Left lung (tissue), 10 donors: ENCODE measurements around the gene SLC47A2. TPM values are rescaled to one million over a fixed set of nuclear protein-coding genes. Genes with fewer than 3 reads are reported as not detected.
A peak's percentile ranks its signal among the peaks of the same experiment; 100 is the strongest.
"Not testable (repeated sequence)": the region's sequence is repeated elsewhere in the genome, so short reads cannot be mapped to it uniquely, and the experiment has no call there.

ENCODE experiments used
- ATAC-seq: fragments of 200-7000 bp; cut with Tn5 transposase; one replicate; pipeline ENCODE4 v1.9.1; 2020; ENCODE audit warnings: moderate library complexity
- DNase-seq, 4 donors: peaks; one replicate each; pipeline ENCODE4 v3.0.0-alpha.2; 2013 to 2020
- H3K27ac ChIP-seq, 2 donors: fragments of 200-600 bp; sonication (generic) in 1 of 2; one replicate each; pipeline versions ENCODE4 v1.5.0 to v1.8.0; 2020 to 2021
- H3K27me3 ChIP-seq, 2 donors: fragments of 200-600 bp; sonication (generic) in 1 of 2; one replicate each; pipeline versions ENCODE4 v1.5.0 to v1.8.0; 2020 to 2021
- H3K36me3 ChIP-seq, 2 donors: fragments of 200-600 bp; sonication (generic) in 1 of 2; one replicate each; pipeline versions ENCODE4 v1.5.0 to v1.8.0; 2020 to 2021
- H3K4me1 ChIP-seq, 2 donors: fragments of 200-600 bp; one replicate each; pipeline ENCODE4 v1.8.0; 2021
- H3K4me3 ChIP-seq, 2 donors: fragments of 200-600 bp; sonication (generic) in 1 of 2; one replicate each; pipeline versions ENCODE4 v1.5.0 to v1.8.0; 2020 to 2021; ENCODE audit warnings: mild to moderate bottlenecking in 1 of 2
- H3K9me3 ChIP-seq, 2 donors: fragments of 200-600 bp; sonication (generic) in 1 of 2; one replicate each; pipeline versions ENCODE4 v1.5.0 to v1.8.0; 2020 to 2021
- CTCF ChIP-seq, 2 donors: fragments of 200-600 bp; sonication (generic) in 1 of 2; IDR thresholded peaks; one replicate each; pipeline versions ENCODE4 v1.5.0 to v1.8.0; 2021; ENCODE audit warnings: antibody characterized with exemption in 2 of 2
- intact Hi-C, 2 donors: fragments of 100-400 bp; cut with DNase I; formaldehyde crosslinking; loops; one replicate each; pipeline versions ENCODE4 v1.11.2 to v1.14.2; 2022
- polyA plus RNA-seq, 6 donors: library from polyadenylated mRNA; unstranded; fragments of 120-200 nt; gene quantifications; one replicate each; pipeline ENCODE4 v1.2.1, GENCODE V29; 2013; ENCODE audit not compliant: insufficient read length in 6 of 6
- total RNA-seq, 2 donors: library from RNA; stranded (reverse); fragmentation: NEBNext Ultra II Directional; extraction: Animal tissue kit (Norgen Biotek cat#: 25700); gene quantifications; one replicate each; pipeline ENCODE4 v1.2.1, GENCODE V29; 2021
- donor health status: DM: no; HTN: yes; CAD: no.
- donor health status: DM: no; HTN: no; CAD: no.

The SLC47A2 gene
- total and polyA plus RNA-seq, 8 donors = 0.20 to 0.60 (median 0.41) TPM; not detected in 2

GRCh38 chr17:19672009-19672750 lies 44.2 kb downstream of the SLC47A2 start:
- H3K9me3 ChIP-seq = no peaks in the 10 kb centered on the region
- no peaks in the 10 kb centered on the region for H3K27me3 ChIP-seq

GRCh38 chr17:19671433-19671832 lies 45.0 kb downstream of the SLC47A2 start:
- no peak overlapping the region for H3K4me3 ChIP-seq
- peaks cover 11 to 30% of the 10 kb centered on the region in 2 donors for H3K4me1 ChIP-seq
- H3K27ac ChIP-seq = peak overlapping the region in 1 of 2 donors; percentile 61
- ATAC-seq (no peak), DNase-seq (no peak)
- intact Hi-C loops = no loop called here
- H3K9me3 ChIP-seq = no peaks in the 10 kb centered on the region
- peaks cover 0 to 64% of the 10 kb centered on the region in 2 donors for H3K36me3 ChIP-seq
- H3K27me3 ChIP-seq = no peaks in the 10 kb centered on the region
- TF ChIP-seq CTCF (IDR thresholded peaks at IDR 0.05) = no peak

More at GRCh38 chr17:19672009-19672750, 44.2 kb downstream of the SLC47A2 start:
- peak overlapping the region; percentile 13 to 61 for H3K27ac ChIP-seq
- peaks cover 11 to 30% of the 10 kb centered on the region in 2 donors for H3K4me1 ChIP-seq
- peak in 2 of 4 donors; percentile 29 to 49 for DNase-seq
- no peak for TF ChIP-seq CTCF (IDR thresholded peaks at IDR 0.05)
- ATAC-seq = peak; percentile 61
- H3K36me3 ChIP-seq = peaks cover 0 to 72% of the 10 kb centered on the region in 2 donors
- no peak overlapping the region for H3K4me3 ChIP-seq
- intact Hi-C loops = no loop called here

- intact Hi-C loops = no loop called here
- H3K27ac ChIP-seq = peak overlapping the region in 1 of 2 donors; percentile 61
- peaks cover 0 to 62% of the 10 kb centered on the region in 2 donors for H3K36me3 ChIP-seq
- ATAC-seq (no peak), DNase-seq (no peak)
- H3K9me3 ChIP-seq = no peaks in the 10 kb centered on the region
- no peaks in the 10 kb centered on the region for H3K27me3 ChIP-seq
- H3K4me3 ChIP-seq = no peak overlapping the region
- H3K4me1 ChIP-seq = peaks cover 11 to 30% of the 10 kb centered on the region in 2 donors
- TF ChIP-seq CTCF (IDR thresholded peaks at IDR 0.05) = no peak
Observed at GRCh38 chr17:19670908-19671307, 45.5 kb downstream of the SLC47A2 start.

GRCh38 chr17:19669680-19670079 lies 46.7 kb downstream of the SLC47A2 start:
- DNase-seq, intact Hi-C loops: not testable (repeated sequence)
- peaks cover 0 to 65% of the 10 kb centered on the region in 2 donors for H3K36me3 ChIP-seq

GRCh38 chr17:19664821-19665181 lies 51.6 kb downstream of the SLC47A2 start:
- peak; percentile 7 for ATAC-seq
- peak overlapping the region in 1 of 2 donors; percentile 69 for H3K27ac ChIP-seq

More at GRCh38 chr17:19669680-19670079, 46.7 kb downstream of the SLC47A2 start:
- H3K27me3 ChIP-seq, H3K9me3 ChIP-seq, ATAC-seq, H3K27ac ChIP-seq, H3K4me3 ChIP-seq: not testable (repeated sequence)
- H3K4me1 ChIP-seq = peaks cover 11 to 30% of the 10 kb centered on the region in 2 donors

More at GRCh38 chr17:19664821-19665181, 51.6 kb downstream of the SLC47A2 start:
- no peak for DNase-seq
- H3K9me3 ChIP-seq = no peaks in the 10 kb centered on the region
- no peak overlapping the region for H3K4me3 ChIP-seq
- TF ChIP-seq CTCF (IDR thresholded peaks at IDR 0.05) = no peak
- intact Hi-C loops = no loop called here
- H3K4me1 ChIP-seq = no peaks in the 10 kb centered on the region
- H3K27me3 ChIP-seq = no peaks in the 10 kb centered on the region
- peaks cover 0 to 74% of the 10 kb centered on the region in 2 donors for H3K36me3 ChIP-seq
